GM18499 (cell line): Measurements from ENCODE around the gene WFDC1.

Source experiments
- ATAC-seq: cut with Tn5 transposase; IDR thresholded peaks from one replicate; pipeline ENCODE4 v1.9.1; 2021; ENCODE audit warnings: moderate number of reproducible peaks; ENCODE audit not compliant: insufficient read depth, unreplicated experiment

WFDC1 gene

GRCh38 chr16:84348386-84348888, 53.8 kb downstream of the WFDC1 start:
- no peak for ATAC-seq

DNA sequence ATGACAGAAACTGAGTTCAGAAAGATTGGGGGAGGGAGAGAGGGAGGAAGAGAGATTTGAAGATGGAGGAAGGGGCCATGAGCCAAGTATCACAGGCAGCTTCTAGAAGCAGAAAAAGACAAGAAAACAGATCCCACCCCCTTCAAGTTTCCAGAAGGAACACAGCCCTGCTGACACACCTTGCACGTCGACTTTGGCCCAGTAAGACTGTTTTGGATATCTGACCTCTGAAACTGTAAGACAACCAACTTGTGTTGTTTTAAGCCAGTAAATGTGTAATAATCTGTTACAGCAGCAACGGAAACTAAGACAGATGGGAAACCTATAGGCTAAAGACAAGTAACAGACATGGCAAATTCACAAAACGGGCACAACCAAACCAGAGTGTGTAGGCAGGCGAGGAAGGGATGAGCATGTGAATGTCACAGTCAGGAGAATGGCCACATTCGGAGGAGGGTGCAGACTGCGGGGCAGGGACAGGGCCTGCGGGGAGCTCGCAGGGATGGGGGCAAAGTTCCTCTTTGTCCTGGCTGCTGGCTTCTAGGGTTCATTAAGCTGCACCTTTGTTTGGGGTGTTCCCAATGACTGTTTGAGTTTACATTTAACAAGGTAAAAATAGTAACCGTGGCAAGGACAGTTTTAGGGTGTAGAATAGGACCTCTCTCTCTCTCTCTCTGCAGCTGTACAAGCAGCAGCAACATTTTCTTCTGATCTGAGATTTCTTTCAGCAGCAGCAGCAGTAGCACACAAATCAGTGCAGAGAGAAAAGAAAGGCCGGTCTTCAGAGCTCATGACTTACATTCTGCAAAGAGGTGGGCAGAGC, 55.4 kb downstream of the WFDC1 start:
- ATAC-seq, result no peak

DNA sequence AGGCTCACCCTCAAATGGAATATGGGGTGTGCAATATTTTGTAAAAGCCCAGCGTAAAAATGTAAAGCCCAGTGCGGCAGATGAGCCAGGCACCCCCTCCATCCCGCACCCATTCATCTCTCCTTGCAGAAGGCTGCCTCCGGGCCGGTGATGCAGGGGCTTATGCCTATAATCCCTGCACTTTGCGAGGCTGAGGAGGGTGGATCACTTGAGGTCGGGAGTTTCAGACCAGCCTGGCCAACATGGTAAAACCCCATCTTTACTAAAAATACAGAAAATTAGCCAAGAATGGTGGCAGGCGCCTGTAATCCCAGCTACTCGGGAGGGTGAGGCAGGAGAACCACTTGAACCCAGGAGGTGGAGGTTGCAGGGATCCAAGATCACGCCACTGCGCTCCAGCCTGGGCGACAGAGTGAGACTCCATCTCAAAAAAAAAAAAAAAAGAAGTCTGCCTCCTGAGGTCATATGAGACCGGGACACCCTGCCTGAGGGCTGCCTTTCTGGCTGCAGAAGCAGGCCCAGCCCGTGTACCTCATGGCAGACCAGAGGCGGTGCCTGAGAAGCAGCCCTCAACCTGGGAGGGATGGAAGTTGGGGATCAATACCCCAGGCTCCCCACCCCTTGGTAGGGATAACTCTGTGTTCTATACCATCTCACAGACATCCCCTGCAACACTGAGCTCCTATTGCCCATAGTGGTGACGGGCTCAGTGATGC, 56.2 kb downstream of the WFDC1 start:
- no peak for ATAC-seq

DNA sequence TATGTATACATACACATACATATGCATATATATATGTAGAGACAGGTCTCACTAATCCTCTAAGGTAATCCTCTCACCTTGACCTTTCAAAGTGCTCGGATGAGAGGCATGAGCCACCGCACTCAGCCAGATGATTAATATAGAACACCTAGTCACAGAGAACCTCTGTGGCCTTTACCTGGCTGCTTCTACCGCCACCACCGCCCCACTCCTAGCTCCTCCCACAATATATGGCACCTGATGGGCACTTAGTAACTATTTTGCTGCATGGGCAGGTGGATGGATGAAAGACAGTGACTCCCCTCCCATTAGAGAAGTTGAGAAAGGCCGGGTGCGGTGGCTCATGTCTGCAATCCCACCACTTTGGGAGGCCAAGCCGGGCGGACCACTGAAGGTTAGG, 57.0 kb downstream of the WFDC1 start:
- ATAC-seq, result no peak

GRCh38 chr16:84354306-84354705, 59.6 kb downstream of the WFDC1 start:
- ATAC-seq, result no peak

DNA sequence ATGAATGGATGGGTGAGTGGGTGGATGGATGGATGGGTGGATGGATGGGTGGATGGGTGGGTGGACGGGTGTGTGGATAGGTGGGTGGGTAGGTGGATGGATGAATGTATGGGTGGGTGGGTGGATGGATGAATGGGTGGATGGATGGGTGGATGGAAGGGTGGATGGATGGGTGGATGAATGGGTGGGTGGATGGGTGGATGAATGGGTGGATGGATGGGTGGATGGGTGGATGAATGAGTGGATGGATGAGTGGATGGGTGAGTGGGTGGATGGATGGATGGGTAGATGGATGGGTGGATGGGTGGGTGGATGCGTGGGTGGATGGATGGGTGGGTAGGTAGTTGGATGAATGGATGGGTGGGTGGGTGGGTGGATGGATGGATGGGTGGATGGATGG, 60.5 kb downstream of the WFDC1 start:
- no peak for ATAC-seq

GRCh38 chr16:84356176-84356575, 61.5 kb downstream of the WFDC1 start:
- ATAC-seq, result no peak

DNA sequence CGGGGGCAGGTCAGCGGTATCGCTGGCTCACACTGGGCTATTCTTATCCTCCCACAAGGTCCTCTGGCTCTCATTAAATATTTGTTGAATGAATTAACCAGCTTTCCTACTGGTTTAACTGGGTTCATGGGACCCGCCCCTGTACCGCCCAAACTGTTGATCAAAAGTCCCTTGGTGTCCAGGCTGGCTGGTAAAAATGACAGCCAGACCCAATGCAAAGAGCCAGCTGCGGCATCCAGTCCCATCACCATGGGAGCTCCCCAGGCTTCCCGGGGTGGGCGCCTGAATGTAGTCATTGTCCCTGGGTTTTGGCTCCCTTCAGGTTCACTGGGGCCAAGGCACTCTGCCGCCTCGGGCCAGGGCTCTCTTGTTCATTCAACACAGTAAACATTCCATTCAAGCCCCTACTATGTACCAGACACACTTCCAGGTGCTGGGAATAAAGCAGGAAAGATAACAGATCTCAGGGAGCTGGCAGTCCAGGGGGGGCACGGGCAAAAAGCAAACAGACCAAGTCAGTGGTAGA, 62.0 kb downstream of the WFDC1 start:
- ATAC-seq, result no peak

DNA sequence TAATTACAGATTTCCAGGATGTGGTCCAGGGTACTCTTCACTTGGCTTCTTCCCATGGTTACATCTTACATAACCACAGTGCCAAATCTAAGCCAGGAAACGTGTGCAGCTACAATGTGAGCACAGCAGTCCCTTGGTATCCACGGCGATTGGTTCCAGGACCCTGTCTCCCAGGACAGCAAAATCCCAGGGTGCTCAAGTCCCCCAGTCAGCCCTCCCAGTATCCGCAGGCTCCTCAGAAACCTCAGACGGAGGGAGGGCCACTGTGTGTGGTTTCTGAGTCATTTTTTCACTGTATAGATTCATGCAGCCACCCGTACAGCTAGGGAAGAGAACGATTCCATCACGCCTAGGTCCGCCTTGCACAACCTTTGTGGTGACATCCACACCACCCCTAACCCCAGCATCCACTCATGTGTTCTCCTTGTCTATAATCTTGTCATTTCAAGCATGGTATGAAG, 62.5 kb downstream of the WFDC1 start:
- ATAC-seq, result no peak

GRCh38 chr16:84358601-84359295, 64.1 kb downstream of the WFDC1 start:
- ATAC-seq, result no peak

DNA sequence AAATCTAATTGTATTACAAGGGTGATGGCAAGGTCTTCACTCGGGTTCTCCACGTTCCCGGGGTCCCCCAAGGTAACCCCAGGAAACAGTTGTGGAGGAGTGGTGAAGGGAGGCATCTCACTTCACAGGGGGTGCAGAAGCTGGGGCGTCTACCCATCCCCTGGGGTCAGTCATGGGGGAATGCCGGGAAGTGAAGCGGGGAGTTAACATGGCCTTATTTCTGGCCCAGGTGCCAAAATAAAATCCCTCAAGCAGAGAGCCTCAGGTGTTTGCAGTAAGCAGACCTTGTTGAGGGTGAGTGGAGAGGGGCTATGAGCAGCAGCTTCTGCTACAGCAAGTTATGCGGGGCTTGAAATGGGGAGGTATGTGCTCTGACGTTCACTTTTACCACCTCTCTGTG, 64.6 kb downstream of the WFDC1 start:
- ATAC-seq, result no peak

GRCh38 chr16:84360170-84360569, 65.5 kb downstream of the WFDC1 start:
- no peak for ATAC-seq

GRCh38 chr16:84360748-84361147, 66.1 kb downstream of the WFDC1 start:
- ATAC-seq, result no peak

DNA sequence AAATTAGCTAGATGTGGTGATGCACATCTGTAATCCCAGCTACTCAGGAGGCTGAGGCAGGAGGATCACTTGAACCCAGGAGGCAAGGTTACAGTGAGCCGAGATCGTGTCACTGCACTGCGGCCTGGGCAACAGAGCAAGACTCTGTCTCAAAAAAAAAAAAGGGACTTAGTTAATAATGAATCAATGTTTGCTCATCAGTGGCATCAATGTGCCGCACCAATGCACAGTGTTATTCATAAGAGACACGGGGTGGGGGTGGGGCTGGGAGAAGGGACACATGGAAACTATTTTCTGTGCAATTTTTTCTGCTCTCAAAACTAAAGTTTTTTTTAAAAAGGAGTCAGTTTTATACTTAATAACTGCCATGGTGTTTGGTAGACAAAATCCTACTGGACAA, 66.9 kb downstream of the WFDC1 start:
- ATAC-seq, result no peak

- ATAC-seq, result no peak
Observed at GRCh38 chr16:84362471-84362941, 67.8 kb downstream of the WFDC1 start.

GRCh38 chr16:84366208-84366607, 71.5 kb downstream of the WFDC1 start:
- ATAC-seq, result no peak

DNA sequence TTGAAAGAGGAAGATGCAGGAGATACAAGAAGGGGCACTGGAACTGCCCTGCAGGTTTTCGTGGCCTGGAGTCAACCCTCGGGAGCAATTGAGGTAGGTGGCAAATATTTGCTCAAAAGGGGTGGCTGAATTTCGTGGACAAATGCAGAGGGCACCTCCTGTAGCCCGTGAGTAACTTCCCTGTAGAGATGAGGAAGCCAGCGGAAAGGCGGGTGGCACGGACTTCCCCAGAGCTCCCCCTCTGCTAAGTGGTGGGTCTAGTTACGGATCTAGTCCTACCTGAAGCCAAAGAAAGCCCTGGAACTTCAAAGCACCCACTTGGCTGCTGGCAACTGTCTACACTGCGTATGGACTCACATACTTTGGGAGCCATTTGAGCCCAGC, 72.6 kb downstream of the WFDC1 start:
- ATAC-seq, result no peak

GRCh38 chr16:84367750-84368307, 73.2 kb downstream of the WFDC1 start:
- no peak for ATAC-seq

DNA sequence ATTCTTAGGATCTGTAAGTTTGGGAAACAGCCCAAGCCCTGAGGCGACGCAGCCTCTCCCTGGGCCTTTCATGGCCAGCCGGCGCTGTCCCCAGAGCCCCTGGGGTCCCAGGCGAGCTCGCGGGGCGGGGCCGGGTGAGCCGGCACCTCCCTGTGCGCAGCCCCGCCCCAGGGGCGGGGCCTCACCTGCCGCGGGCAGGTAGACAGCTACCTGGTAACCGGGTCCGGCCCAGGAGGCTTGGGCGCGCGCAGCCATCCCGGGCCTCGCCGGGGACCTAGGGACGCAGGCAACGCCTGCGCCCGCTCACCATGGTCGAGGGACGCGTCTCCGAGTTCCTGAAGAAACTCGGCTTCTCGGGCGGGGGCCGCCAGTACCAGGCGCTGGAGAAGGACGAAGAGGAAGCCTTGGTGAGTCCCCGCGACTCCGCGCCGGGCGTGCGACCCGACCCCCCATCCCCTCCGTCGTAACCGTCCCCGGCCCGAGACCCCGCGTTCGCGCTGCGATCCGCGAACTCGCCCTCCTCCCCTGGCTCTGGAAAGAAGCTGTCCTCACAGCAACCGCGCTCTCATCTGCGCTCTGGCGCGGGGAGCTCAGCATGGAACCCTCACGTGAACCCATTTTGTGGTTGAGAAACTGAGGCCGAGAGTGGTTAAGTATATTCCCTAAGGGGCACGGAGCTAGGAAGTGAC, 73.8 kb downstream of the WFDC1 start, which contains the start of gene ATP2C2:
Gene ATP2C2, plus strand, starts transcription at position 231 of the 689 bp plus-strand sequence. Its CDS starts 78 bp downstream, at position 309.
- ATAC-seq, result no peak

DNA sequence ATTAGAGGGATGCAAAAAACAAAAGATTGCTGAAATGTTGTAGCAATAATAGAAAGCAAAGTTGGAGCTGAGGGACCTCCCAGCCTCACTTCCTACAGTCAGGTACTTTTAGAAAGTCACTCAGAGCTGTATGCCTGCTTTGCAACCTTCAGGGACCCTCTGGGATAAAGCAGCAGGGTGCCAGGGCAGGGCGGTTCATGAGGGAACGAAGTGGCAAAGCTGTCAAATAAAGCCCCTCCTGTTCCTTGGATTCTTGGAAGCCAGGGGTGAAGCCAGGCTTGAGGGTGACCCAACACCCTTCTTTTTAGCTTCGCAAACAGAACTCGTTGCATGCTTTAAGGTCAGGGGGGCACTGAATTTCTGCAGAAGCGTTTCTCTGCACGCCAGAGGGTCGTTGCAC, 74.4 kb downstream of the WFDC1 start:
- no peak for ATAC-seq
